AG10803 (cell line): ENCODE data around the gene UNC5B.

Experiments used
- DNase-seq: peaks from one replicate; pipeline ENCODE4 v3.0.0; 2010; ENCODE audit warnings: low read depth
- H3K4me3 ChIP-seq: 2 replicates; pipeline ENCODE4 v1.5.1; 2011; ENCODE audit warnings: mild to moderate bottlenecking, low read length, control low read depth
- CTCF ChIP-seq: conservative IDR thresholded peaks from 2 replicates; pipeline ENCODE4 v1.5.1; 2011; ENCODE audit warnings: mild to moderate bottlenecking, low read length, control low read depth, inconsistent platforms

UNC5B gene

GRCh38 chr10:71290806-71291527 is 78.6 kb downstream of the UNC5B start:
- TF ChIP-seq CTCF: no peak
- peak; percentile 15 for DNase-seq
- no peak overlapping the region for H3K4me3 ChIP-seq

GRCh38 chr10:71291528-71291900 is 79.1 kb downstream of the UNC5B start:
- H3K4me3 ChIP-seq: no peak overlapping the region
- no peak for DNase-seq
- no peak for TF ChIP-seq CTCF

GRCh38 chr10:71292624-71293445 is 80.5 kb downstream of the UNC5B start:
- DNase-seq: peak; percentile 21
- no peak overlapping the region for H3K4me3 ChIP-seq
- no peak for TF ChIP-seq CTCF

- no peak for TF ChIP-seq CTCF
- DNase-seq: no peak
- H3K4me3 ChIP-seq: no peak overlapping the region
These were observed 81.2 kb downstream of the UNC5B start for GRCh38 chr10:71293446-71294084.

GRCh38 chr10:71294091-71294561 is 81.8 kb downstream of the UNC5B start:
- TF ChIP-seq CTCF: no peak
- no peak for DNase-seq
- H3K4me3 ChIP-seq: no peak overlapping the region

GRCh38 chr10:71294856-71295255 is 82.5 kb downstream of the UNC5B start:
- no peak overlapping the region for H3K4me3 ChIP-seq
- no peak for DNase-seq
- TF ChIP-seq CTCF: no peak
